Activated naive CD8-positive, alpha-beta T cell treated with anti-CD3 and anti-CD28 coated beads, Interleukin-2, amount 50 U/mL, for 24 hours (primary cell): ENCODE data around the gene HELQ.

ENCODE experiments used
- ATAC-seq: fragments of 150-1000 bp; cut with Tn5 transposase; one replicate; pipeline ENCODE4 v1.10.0; 2021
- DNase-seq: peaks from one replicate; pipeline ENCODE4 v3.0.0; 2021
- H3K27ac Mint-ChIP-seq: one replicate; pipeline ENCODE4 v1.8.0; 2021; ENCODE audit warnings: mild to moderate bottlenecking, mixed read lengths
- H3K27me3 Mint-ChIP-seq: one replicate; pipeline ENCODE4 v1.8.0; 2021; ENCODE audit warnings: mixed read lengths
- H3K36me3 Mint-ChIP-seq: one replicate; pipeline ENCODE4 v1.8.0; 2021; ENCODE audit warnings: low read depth, mixed read lengths
- H3K4me1 Mint-ChIP-seq: one replicate; pipeline ENCODE4 v1.8.0; 2021; ENCODE audit warnings: mixed read lengths
- H3K4me3 Mint-ChIP-seq: one replicate; pipeline ENCODE4 v1.8.0; 2021; ENCODE audit warnings: mild to moderate bottlenecking, moderate library complexity, mixed read lengths
- H3K9me3 Mint-ChIP-seq: one replicate; pipeline ENCODE4 v1.8.0; 2021; ENCODE audit warnings: mixed read lengths

The HELQ gene

GRCh38 chr4:83392562-83392961, 63.1 kb downstream of the HELQ start:
- no peak overlapping the region for H3K27ac Mint-ChIP-seq
- H3K36me3 Mint-ChIP-seq: peaks cover 1% of the 10 kb centered on the region
- DNase-seq: no peak
- H3K4me1 Mint-ChIP-seq: peaks cover 12% of the 10 kb centered on the region
- no peaks in the 10 kb centered on the region for H3K27me3 Mint-ChIP-seq
- H3K4me3 Mint-ChIP-seq: no peak overlapping the region
- H3K9me3 Mint-ChIP-seq: no peaks in the 10 kb centered on the region
- ATAC-seq: no peak

- Mint-ChIP-seq H3K4me3 (no peak overlapping the region), H3K4me1 (peaks cover 15% of the 10 kb centered on the region), H3K36me3 (no peaks in the 10 kb centered on the region)
Observed at GRCh38 chr4:83390944-83391343, 64.7 kb downstream of the HELQ start.

GRCh38 chr4:83389756-83390505, 65.7 kb downstream of the HELQ start:
- Mint-ChIP-seq H3K4me1 (peaks cover 15% of the 10 kb centered on the region), H3K4me3 (no peak overlapping the region), H3K27me3 (no peaks in the 10 kb centered on the region), H3K9me3 (no peaks in the 10 kb centered on the region), H3K27ac (no peak overlapping the region), H3K36me3 (no peaks in the 10 kb centered on the region)
- DNase-seq (no peak), ATAC-seq (no peak)

More at GRCh38 chr4:83390944-83391343, 64.7 kb downstream of the HELQ start:
- H3K27ac Mint-ChIP-seq: no peak overlapping the region
- H3K27me3 Mint-ChIP-seq: no peaks in the 10 kb centered on the region
- DNase-seq: no peak
- ATAC-seq: no peak
- no peaks in the 10 kb centered on the region for H3K9me3 Mint-ChIP-seq

GRCh38 chr4:83389037-83389720, 66.4 kb downstream of the HELQ start:
- no peaks in the 10 kb centered on the region for H3K36me3 Mint-ChIP-seq
- no peaks in the 10 kb centered on the region for H3K27me3 Mint-ChIP-seq
- ATAC-seq: no peak
- peaks cover 15% of the 10 kb centered on the region for H3K4me1 Mint-ChIP-seq
- H3K4me3 Mint-ChIP-seq: no peak overlapping the region
- no peak overlapping the region for H3K27ac Mint-ChIP-seq
- H3K9me3 Mint-ChIP-seq: no peaks in the 10 kb centered on the region
- DNase-seq: no peak

GRCh38 chr4:83388313-83388676, 67.3 kb downstream of the HELQ start:
- Mint-ChIP-seq H3K27ac (peak overlapping the region; percentile 15), H3K9me3 (no peaks in the 10 kb centered on the region), H3K36me3 (no peaks in the 10 kb centered on the region), H3K4me3 (no peak overlapping the region), H3K4me1 (peaks cover 15% of the 10 kb centered on the region), H3K27me3 (no peaks in the 10 kb centered on the region)
- ATAC-seq: peak; percentile 65
- DNase-seq: peak; percentile 12

- Mint-ChIP-seq H3K27ac (peak overlapping the region; percentile 15), H3K4me3 (no peak overlapping the region), H3K9me3 (no peaks in the 10 kb centered on the region), H3K27me3 (no peaks in the 10 kb centered on the region), H3K4me1 (peaks cover 16% of the 10 kb centered on the region), H3K36me3 (no peaks in the 10 kb centered on the region)
- ATAC-seq: no peak
- DNase-seq: no peak
Observed at GRCh38 chr4:83387476-83388312, 67.9 kb downstream of the HELQ start.

- H3K27ac Mint-ChIP-seq: no peak overlapping the region
- H3K36me3 Mint-ChIP-seq: no peaks in the 10 kb centered on the region
- H3K4me3 Mint-ChIP-seq: no peak overlapping the region
- H3K9me3 Mint-ChIP-seq: no peaks in the 10 kb centered on the region
- DNase-seq: no peak
- H3K4me1 Mint-ChIP-seq: peaks cover 18% of the 10 kb centered on the region
- no peak for ATAC-seq
- no peaks in the 10 kb centered on the region for H3K27me3 Mint-ChIP-seq
Observed at GRCh38 chr4:83387012-83387411, 68.6 kb downstream of the HELQ start.

- ATAC-seq: no peak
- Mint-ChIP-seq H3K4me3 (no peak overlapping the region), H3K36me3 (peaks cover 3% of the 10 kb centered on the region), H3K27ac (no peak overlapping the region), H3K9me3 (peaks cover 12% of the 10 kb centered on the region), H3K4me1 (peaks cover 9% of the 10 kb centered on the region), H3K27me3 (no peaks in the 10 kb centered on the region)
- DNase-seq: no peak
Observed at GRCh38 chr4:83382850-83383249, 72.8 kb downstream of the HELQ start.

GRCh38 chr4:83381173-83381572, 74.5 kb downstream of the HELQ start:
- Mint-ChIP-seq H3K4me1 (peaks cover 3% of the 10 kb centered on the region), H3K27me3 (no peaks in the 10 kb centered on the region), H3K4me3 (no peak overlapping the region), H3K36me3 (peaks cover 13% of the 10 kb centered on the region), H3K27ac (no peak overlapping the region), H3K9me3 (peaks cover 21% of the 10 kb centered on the region)
- DNase-seq: no peak
- ATAC-seq: no peak

GRCh38 chr4:83378419-83378818, 77.2 kb downstream of the HELQ start:
- no peak overlapping the region for H3K4me3 Mint-ChIP-seq
- peaks cover 21% of the 10 kb centered on the region for H3K9me3 Mint-ChIP-seq
- ATAC-seq: no peak

GRCh38 chr4:83372931-83373330, 82.7 kb downstream of the HELQ start:
- ATAC-seq: no peak
- Mint-ChIP-seq H3K9me3 (peaks cover 10% of the 10 kb centered on the region), H3K27me3 (no peaks in the 10 kb centered on the region), H3K4me1 (peaks cover 3% of the 10 kb centered on the region), H3K4me3 (no peak overlapping the region), H3K36me3 (peaks cover 11% of the 10 kb centered on the region), H3K27ac (no peak overlapping the region)
- DNase-seq: no peak

More at GRCh38 chr4:83378419-83378818, 77.2 kb downstream of the HELQ start:
- no peak for DNase-seq
- no peak overlapping the region for H3K27ac Mint-ChIP-seq
- no peaks in the 10 kb centered on the region for H3K27me3 Mint-ChIP-seq
- peaks cover 3% of the 10 kb centered on the region for H3K4me1 Mint-ChIP-seq
- H3K36me3 Mint-ChIP-seq: peaks cover 14% of the 10 kb centered on the region

GRCh38 chr4:83371936-83372335, 83.7 kb downstream of the HELQ start:
- ATAC-seq (no peak), DNase-seq (no peak)
- H3K4me3 Mint-ChIP-seq: no peak overlapping the region
- peaks cover 3% of the 10 kb centered on the region for H3K4me1 Mint-ChIP-seq
- peaks cover 1% of the 10 kb centered on the region for H3K9me3 Mint-ChIP-seq
- H3K27me3 Mint-ChIP-seq: no peaks in the 10 kb centered on the region
- no peak overlapping the region for H3K27ac Mint-ChIP-seq
- peaks cover 3% of the 10 kb centered on the region for H3K36me3 Mint-ChIP-seq

- DNase-seq (no peak), ATAC-seq (no peak)
- Mint-ChIP-seq H3K36me3 (peaks cover 1% of the 10 kb centered on the region), H3K27ac (no peak overlapping the region), H3K27me3 (no peaks in the 10 kb centered on the region), H3K4me3 (no peak overlapping the region), H3K4me1 (peaks cover 6% of the 10 kb centered on the region), H3K9me3 (no peaks in the 10 kb centered on the region)
Observed at GRCh38 chr4:83371235-83371634, 84.4 kb downstream of the HELQ start.

- H3K9me3 Mint-ChIP-seq: no peaks in the 10 kb centered on the region
- DNase-seq (no peak), ATAC-seq (peak; percentile 43)
- no peaks in the 10 kb centered on the region for H3K27me3 Mint-ChIP-seq
- no peaks in the 10 kb centered on the region for H3K36me3 Mint-ChIP-seq
- peaks cover 6% of the 10 kb centered on the region for H3K4me1 Mint-ChIP-seq
- H3K27ac Mint-ChIP-seq: no peak overlapping the region
- H3K4me3 Mint-ChIP-seq: no peak overlapping the region
Observed at GRCh38 chr4:83370640-83370906, 85.0 kb downstream of the HELQ start.
